Tongue (tissue), 2 donors: ENCODE measurements around the gene INSRR. TPM values are rescaled to one million over a fixed set of nuclear protein-coding genes. Genes with fewer than 3 reads are reported as not detected.

Source experiments
- DNase-seq: peaks from one replicate; pipeline ENCODE4 v3.0.0-alpha.2; 2015
- total RNA-seq: library from RNA; depleted of rRNA; stranded (reverse); fragments of >200 nt; gene quantifications from one replicate; pipeline ENCODE4 v1.2.3, GENCODE V29; 2014

The INSRR gene
- 0.21 TPM for total RNA-seq

- peak; percentile 53 for DNase-seq
These were observed at the start of gene INSRR for GRCh38 chr1:156858959-156859522. TSS of gene INSRR (minus strand) at chr1:156859117. CDS start at chr1:156858621, 496 bp downstream.

- no peak for DNase-seq
These were observed 49.6 kb upstream of the INSRR start for GRCh38 chr1:156908541-156908940.

- no peak for DNase-seq
These were observed 47.4 kb upstream of the INSRR start for GRCh38 chr1:156906206-156906906.

DNA sequence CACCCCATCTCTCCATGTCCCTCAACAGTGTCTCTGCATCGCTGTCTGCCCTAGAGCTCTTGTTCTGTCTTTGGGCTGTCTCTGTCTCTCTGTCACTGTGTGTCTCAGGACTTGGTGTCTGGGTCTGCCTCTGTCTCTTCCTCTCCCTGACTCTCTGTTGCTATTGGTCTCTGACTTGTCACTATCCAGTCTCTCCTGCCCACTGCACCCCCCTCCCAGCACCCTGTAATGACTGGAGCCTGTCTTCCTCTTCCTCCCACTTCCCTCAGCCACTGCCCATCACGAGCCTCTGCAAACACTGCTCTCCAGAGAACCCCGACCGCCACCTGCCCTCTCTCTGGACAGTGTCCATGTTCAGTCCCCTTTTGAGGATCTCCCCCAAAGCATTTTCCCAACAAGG lies 46.7 kb upstream of the INSRR start:
- DNase-seq, result no peak

DNA sequence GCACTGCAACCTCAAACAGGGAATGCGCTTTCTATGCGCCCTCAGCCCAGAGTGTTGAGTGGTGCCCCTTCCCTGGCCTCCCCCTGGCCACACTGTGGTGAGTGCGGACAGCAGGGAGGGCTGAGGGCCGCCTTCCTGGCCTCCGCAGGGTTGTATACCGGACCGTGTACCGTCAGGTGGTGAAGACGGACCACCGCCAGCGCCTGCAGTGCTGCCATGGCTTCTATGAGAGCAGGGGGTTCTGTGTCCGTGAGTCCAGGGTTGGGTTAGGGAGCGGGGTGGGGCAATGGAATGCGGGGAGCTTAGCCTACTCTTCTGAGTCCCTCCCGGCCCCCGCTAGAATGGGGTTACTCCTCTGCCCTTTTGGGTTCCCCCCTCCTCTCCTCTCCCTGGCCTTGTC lies 46.3 kb upstream of the INSRR start:
- DNase-seq, result no peak

- DNase-seq, result no peak
These were observed 45.5 kb upstream of the INSRR start for GRCh38 chr1:156904187-156904959.

- DNase-seq, result no peak
These were observed 44.6 kb upstream of the INSRR start for GRCh38 chr1:156903328-156904091.

GRCh38 chr1:156901966-156902915 lies 43.3 kb upstream of the INSRR start:
- DNase-seq, result no peak

GRCh38 chr1:156901590-156901900 lies 42.6 kb upstream of the INSRR start:
- DNase-seq, result no peak

DNA sequence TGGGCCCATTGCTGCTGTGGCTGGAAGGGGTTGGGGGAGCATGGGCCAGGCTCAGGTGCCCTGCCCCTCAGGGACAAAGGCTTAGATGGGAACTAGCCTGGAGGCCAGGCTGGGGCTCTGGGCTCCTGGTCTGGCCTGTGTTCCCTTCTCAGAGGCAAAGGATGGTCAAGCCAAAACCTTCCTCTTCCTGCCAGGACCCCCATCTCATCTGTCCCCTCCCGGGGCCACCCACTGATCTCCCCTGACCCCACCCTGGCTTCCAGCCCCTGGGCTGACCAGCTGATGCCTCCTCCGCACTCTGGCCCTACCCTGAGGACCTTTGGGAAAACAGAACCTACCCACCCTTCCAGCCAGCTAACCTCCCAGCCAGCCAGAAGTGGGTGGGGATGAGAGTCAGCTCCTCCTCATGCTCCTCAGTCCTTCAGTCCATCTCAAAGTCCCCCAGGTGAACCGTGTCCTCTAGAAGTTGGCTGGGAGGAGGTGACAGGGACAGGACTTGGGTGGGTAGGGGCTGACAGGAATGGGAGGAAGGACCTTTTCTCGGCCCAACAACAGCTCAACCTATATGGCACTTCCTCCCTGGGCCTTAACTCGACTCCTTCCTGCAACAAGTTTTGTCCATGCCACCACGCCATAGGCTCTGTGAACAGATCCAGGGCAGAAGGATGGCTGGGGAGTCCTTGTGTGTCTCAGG lies 42.1 kb upstream of the INSRR start:
- no peak for DNase-seq

- DNase-seq, result peak; percentile 49
These were observed 41.2 kb upstream of the INSRR start for GRCh38 chr1:156899956-156900718.

DNA sequence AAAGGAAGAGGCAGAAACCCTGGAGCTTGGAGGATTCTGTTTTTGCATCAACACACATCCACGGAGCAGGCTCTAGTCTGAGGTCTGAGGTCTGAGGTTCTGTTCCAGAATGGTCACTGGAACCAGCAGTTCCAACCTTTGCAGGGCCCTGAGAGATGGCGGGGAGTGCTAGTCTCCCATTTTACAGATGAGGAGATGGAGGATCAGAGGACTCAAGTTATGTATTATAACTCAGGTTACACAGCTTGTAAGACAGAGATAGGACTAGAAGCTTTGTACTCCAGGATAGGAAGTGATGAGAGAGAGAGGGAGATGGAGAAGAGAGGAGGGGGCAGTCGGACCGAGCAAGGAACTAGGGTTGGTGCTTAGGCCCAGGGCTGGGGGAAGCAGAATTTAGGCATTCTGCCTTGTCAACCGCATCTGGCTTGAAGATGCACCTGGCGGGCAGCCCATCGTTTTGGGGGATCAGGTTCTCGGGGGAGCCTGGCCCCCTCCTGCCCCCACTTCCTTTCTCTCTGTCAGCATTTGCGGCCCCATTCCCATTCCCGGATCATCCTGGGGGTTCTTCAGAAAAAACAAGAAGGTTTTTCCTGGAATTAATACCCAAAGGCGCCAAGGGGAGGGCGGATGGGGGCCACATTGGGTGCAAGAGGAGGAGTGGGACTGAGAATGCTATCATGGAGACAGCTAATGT lies 40.2 kb upstream of the INSRR start:
- no peak for DNase-seq

DNA sequence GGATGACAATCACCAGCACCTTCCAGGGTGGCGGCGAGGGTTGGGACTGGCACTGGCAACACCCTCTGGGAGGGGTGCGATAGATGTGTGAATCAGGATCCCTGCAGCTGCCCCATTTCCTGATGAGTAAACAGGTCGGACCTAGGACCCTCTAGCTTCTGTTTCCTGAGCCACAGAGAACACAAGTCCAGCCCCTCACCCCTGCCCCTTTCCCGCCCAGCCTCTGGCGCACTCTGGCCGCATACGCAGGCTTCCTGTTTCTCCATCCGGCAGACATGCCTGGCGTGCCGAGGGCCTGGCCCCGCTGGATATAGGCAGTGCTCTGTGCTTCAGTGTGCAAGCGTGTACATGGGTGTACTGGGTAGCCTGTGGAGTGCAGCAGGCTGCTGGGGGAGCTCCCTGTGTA lies 39.2 kb upstream of the INSRR start:
- DNase-seq, result peak; percentile 71

DNA sequence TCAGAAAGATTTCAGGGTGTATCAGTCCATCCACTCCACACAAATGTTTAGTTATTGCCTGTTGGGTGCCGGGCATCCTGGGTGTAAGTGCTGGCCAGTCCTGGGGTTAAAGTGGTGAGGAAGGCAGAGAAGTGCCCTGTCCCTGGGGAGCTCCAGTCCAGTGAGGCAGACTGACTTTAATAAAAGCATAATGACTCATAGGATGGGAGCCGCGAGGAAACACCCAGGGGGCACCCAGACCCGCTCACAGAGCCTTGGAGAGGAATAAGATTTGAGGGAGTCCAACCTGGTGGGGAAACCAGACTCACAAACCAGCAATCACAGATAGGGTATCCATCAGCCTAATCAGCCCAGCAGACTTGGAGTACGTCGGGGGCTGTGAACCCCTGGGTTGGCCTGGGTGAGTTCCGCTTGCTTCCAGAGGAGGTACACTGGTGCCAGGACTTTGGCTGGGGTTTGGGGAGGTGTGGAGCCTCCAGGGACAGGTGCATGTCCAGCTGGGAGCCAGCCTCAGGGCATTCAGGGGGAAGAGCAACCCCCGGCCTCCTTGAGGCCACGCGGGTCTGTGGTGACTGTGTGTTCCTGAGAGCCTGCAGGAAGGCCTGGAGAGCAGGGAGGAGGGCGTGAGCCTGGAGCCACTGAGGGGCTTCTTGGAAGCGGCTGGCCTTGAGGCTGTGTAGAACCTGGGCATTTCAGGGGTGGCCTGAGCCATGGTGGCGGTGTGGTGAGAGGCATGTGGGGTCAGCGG lies 38.3 kb upstream of the INSRR start:
- no peak for DNase-seq

DNA sequence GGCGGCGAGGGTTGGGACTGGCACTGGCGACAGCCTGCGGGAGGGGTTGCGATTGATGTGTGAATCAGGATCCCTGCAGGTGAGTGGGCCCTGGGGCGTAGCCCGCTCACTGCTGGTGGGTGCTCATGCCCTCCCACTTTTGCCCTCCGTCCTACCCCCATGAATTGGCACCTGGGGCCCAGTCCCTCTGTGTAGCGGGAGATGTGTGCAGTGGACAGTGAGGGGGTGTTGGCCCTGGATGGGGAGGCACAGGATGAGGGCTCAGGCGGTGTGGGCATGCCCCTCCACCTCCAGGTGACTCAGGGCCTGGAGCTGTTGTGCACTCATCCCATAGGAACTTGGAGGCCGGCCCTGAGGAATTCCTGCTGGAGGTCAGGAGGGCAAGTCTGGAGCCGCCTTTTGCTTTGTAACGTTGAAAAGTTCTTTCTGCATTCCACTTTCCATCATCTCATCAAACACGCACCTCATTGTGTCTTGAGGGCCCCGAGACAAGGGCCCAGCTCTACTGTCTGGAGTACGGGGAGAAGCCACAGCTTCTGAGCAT lies 37.6 kb upstream of the INSRR start:
- no peak for DNase-seq

GRCh38 chr1:156895927-156896326 lies 37.0 kb upstream of the INSRR start:
- DNase-seq, result no peak

- no peak for DNase-seq
These were observed 36.5 kb upstream of the INSRR start for GRCh38 chr1:156895455-156895812.

DNA sequence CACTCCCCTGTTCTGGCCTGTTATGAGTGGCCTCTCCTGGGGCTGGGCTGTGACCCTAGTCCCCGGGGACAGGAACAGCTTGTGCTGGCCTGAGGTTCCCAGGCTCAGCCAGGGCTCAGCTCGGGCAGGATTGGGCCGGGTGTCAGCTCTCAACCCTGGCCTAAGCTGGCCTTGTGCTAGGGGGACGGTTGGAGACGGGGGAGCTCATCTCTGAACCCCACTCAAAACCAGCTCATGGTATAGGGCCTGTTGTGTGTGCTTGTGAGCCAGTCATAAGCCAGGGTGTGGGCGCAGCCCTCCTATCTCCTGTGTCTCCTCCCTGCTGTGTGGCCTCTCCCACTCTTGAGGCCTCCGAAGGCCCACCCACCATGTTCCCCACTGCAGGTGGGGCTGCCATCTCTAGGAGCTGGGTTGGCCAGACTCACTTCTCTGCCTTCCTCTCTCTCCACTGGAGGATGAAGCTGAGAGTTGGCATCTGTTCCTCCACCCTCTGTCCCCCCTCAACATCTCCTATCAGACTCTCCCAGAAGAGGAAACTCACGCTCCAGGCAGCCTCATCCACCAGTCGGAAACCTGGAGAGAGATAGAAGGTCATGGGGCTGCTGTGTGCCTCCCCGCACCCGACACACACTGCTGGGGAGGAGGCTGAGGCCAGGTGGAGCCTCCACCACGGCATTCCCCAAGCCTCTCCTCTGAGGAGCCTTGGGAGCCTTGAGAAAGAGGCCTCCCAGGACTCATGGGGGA lies 36.0 kb upstream of the INSRR start:
- no peak for DNase-seq
